GM18909 (cell line): Measurements from ENCODE around the gene RHBDD1.

Experiments
- ATAC-seq: cut with Tn5 transposase; IDR thresholded peaks from one replicate; pipeline ENCODE4 v1.9.1; 2021; ENCODE audit warnings: mild to moderate bottlenecking; ENCODE audit not compliant: unreplicated experiment, poor library complexity

The RHBDD1 gene

DNA sequence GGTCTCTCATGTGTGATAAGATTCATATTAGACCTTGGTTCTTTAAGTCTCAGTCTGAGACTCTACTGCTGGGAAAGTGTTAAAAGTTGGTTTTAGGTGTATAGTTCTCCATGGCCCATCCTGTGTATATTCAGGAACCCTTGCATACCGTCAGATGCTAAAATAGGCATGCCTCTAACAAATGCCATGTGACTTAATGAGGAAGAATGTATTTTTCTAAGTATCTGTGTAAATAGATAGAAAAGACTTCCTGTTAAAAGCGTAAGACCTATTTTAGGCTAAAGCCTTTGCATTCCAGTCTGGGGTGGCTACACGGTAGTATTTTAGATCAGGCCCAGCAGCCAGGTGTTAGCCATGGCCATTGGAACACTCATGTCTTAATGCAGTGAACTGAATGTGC, 73.3 kb downstream of the RHBDD1 start:
- no peak for ATAC-seq

DNA sequence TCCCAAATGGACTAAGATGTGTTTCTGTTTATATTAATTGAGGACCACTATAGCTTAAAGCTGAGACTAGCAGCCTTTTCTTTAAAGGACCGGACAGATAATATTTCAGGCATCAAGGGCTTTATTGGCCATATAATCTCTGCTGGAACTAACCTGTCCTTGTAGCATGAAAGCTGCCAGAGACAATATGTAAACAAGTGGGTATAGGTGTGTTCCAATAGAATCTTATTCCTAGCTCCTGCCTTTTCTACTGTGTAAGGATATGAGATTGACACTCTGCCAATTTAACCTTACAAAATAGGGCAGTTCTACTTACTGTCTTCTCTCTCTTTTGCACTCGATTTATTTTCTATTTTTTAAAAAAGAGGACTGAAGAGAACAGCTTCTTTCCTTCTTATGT, 74.0 kb downstream of the RHBDD1 start:
- no peak for ATAC-seq

DNA sequence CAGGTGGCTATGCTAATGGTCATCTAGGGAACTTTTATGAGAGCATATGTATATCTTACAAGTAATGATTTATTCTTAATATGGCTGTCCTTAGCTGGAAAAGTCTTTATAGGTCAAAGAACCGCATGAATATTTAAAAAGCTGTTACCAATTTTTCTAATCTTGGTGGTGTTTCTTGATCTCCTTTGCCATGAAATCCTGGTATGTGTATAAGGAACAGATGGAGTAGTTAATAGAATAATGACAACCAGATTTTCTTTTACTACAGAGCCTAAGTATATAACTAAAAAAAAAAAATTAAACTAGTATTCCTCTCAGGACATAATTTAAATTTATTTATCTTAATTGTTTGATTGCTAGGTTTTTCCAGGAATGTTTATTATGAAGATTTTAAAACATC, 74.5 kb downstream of the RHBDD1 start:
- ATAC-seq = no peak

DNA sequence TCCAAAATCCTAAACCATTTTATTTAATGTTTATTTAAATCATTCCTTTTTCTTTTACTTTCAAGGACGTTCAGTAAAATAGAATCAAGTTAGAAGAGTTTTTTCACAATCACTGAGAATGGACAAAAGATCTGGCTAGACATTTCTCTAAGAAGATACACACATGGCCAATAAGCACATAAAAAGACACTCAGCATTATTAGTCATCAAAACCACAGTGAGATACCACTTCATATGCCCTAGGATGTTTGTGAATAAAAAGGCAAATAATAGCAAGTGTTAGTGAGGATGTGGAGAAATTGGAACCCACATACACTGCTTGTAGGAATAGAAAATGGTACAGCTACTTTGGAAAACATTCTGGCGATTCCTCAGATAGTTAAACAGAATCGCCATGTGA, 76.1 kb downstream of the RHBDD1 start:
- ATAC-seq = no peak

DNA sequence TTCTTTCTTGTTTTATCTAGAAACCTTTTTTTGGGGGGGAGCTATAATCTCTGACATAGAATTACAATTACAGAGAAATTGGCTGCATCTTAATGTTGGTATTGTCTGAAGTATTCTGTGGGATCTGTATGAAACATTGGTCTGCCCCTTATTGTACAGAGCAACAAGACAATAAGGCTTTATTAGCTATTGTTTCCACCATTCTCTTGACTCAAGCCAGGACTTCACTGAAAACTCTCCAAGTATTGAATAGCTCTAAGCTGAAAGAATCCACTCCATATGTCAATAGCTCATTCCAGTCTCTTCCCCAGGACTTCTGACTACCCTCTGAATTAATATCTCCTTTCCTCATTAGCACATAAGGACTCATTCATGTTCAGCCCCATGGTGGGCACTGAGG, 77.8 kb downstream of the RHBDD1 start:
- no peak for ATAC-seq

DNA sequence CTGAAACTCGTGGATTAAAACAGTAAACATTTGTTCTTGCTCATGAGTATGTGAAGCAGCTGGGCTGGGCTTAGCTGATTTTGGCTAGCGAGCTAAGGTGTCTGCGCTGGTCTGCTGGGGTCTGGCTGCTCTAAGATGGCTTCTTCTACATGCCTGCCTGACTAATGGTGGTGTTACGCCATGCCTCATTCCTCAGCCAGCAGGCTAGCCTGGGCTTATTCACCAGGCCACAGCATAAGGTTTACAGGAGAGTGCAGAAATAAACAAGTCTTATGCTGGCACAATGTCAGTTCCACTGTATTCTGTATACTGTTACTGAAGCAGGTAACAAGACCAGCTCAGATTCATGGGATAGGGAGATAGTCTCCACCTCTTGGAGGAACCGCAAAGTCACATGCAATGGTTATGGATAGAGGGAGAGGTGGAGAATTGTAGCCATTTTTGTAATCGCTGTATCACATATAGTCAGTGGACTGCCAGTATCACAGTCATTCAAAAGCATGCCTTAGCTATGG, 80.0 kb downstream of the RHBDD1 start:
- no peak for ATAC-seq

DNA sequence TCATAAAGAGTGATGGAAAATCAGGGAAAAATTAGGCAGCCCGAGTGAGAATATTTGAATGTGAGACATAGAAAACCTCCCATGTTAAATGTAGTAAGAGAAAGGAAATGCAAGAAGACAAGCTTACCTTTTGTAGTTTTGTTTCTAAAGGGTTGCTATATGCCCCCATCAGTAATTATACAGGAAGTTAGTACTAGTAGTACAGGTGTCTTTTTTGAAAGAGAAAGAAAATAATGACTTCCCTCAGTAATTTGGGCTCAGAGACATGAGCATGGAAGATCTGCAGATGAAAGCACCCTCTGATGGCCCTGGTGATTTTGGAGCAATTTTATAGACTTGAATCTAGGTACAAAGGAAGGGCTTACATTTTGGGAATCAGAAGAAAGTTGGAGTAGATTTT, 80.8 kb downstream of the RHBDD1 start:
- peak; percentile 75 for ATAC-seq

DNA sequence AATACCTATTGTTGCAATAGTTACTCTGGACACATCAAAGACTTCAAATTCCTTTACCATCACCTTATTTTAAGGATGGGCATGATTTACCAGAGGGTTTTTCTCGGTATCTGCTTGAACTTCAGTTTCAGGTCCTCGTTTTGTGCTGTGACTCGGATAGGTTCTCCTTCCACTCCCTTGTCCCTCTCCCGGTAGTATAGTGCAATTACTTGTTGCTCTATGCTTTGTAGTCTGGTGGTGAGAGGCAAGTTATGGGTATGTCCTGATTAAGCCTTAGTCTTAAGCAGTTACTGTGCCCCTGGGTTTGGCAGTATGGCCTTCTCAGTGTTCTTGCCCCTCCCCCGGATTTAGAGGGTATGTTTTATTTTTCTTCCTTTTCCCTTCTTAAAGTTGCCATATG, 96.6 kb downstream of the RHBDD1 start:
- no peak for ATAC-seq

DNA sequence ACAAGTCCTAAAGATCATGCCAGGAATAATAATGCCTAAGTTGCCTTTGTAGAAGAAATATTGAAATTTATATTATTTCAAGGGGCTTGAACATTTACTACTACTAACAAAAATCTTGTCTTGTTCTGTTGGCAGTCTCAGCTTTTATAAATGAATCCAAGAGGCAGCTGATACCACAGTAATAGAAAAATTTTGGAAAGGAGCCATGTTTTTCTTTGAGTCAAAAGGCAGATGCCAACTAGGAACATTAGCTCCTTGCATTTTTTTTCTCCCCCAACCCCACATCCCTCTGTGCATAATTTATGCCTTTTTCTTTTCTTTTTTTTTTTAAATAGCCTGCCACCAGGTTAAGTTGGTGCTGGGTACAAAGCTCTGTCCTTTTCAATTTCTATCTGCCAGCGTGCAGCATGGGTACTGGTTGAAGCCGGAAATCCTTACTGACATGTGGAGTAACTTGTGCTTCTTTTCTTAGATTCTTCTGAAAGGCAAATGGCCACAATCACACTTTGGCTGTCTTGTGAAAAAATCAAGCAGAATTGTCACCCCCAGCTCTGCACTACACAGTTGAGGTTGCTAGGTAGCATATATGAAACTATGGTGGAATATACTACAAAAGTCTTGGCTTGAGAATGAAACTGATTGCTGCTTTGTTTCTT, 98.8 kb downstream of the RHBDD1 start:
- no peak for ATAC-seq

DNA sequence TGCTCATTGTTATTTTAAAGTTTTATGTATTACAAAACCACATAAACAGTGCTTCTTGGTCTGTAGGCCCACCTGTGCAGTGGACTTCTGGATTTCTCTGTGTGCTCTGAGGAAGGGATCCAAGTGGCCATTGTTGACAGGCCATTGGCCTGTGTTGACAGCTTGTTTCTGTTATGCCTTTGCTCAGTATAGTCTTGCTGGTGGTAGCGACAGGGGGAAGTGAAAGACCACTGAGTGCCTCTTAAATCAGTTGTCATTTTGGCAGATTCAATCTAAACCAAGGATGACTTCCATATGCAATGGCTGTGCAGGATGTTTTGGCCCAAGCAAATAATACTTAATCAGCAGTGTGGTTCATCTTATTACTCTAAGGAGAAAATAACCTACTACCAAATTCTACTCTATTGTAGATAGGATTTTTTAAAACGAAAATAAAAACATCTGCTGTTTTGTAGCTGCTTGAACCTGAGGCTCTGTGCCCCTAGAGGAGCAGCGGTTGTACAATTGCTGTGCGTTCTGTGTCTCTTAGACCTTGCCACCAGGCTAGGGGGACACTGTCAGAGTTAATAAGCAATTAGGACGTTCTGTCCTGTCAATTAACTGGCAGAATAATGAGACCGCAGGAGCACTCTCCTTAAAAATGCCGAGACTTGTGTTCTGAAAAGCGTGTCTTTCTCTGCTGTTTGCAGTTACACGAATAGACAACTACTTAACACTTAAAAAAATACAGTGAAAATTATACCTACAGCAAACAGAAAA, 108.2 kb downstream of the RHBDD1 start:
- ATAC-seq = peak; percentile 65

DNA sequence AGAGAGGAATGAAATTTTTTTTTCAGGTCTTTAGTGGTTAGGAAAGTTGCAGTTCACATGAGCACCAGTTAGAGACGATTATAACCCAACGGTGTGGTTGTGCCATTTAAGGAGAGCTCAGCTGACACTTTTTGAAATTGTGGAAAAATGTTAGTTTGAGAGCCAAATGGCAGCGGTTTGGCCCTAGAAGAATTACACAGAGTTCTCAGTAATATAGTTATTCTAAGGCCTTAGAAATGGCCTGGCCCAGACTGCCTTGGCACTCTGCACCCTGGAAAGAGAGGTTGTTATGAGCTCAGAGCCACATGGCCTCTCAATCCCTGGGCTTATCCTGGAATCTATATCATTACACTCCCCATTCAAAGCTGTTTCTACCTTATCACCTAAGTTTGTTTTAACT, 117.4 kb downstream of the RHBDD1 start:
- no peak for ATAC-seq

DNA sequence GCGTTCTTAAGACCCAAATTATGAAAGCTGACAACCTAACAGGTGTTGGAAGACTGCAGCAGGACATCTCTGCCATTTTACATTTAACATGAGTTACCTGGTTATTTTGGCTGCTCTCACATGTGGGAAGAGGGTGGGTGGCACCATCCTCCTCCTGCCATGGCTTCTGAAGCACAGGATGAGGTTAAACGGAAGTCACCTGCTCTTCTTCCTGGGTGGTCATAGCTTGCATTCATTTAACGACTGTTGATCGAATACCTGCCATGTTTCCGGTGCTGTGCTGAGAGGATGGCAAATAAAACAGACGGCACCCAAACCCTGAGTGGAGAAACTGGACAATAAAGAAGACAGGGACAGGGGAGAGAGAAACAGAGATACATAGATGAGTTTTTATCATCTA, 118.0 kb downstream of the RHBDD1 start:
- ATAC-seq = no peak

DNA sequence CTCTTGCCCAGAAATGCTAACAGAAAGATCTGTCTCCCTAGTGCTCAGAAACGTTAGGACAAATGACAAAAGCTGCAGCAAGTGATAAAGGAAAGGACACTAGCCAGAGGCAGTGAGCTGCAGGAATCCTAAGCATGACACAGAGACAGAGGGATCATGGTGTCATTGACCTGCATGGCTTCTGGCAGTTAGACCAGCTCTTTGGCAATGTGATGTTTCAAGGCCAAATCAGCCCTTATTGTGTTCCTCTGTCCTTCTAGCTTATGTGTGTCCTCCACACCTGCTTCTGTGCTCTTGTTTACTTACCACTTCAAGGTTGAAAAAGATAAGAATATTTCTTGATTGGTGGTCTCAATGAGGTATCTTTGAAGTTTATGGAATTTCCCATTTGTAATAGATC, 120.8 kb downstream of the RHBDD1 start:
- no peak for ATAC-seq

DNA sequence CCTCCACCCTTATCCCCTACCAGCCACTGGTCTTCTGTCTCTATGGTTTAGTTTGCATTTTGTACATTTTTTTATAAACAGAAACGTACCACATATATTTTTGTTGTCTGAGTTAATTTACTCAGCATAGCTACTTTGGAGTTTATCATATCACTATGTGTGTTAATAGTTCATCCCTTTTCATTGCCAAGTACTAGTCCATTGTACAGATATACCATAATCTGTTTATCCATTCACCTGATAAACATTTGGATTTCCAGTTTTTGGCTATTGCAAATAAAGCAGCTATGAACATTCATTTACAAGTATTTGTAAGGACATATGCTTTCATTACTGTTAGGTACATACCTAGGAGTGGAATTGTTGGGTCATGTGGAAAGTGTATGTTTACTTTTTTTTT, 123.6 kb downstream of the RHBDD1 start:
- no peak for ATAC-seq

DNA sequence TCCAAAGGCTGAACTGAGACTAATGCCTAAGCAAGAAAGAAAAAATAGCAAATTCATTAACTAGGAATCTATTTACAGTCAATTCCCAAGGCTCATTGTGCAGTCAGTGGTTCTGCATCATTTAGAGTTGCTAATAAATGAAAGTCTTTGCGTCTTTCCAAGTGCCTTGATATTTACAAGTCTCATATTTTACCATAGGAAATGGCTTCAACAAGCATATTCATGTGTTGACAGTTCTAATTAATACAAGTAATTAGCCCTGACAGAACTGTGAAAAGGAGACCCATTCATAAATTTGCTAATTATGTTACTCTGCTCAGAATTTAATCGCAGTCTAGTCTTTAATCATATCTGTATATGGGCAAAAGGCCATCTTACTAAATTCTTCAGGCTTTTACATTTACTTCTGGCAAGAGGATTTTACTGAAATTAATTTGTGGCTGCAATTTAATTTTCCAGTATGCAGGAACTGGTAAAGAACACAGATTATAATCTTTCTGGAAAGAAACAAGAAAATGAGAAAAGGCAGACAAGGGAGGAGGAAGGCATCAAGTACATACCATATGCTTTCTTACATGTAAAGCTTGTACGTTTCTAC, 126.4 kb downstream of the RHBDD1 start:
- ATAC-seq = no peak

DNA sequence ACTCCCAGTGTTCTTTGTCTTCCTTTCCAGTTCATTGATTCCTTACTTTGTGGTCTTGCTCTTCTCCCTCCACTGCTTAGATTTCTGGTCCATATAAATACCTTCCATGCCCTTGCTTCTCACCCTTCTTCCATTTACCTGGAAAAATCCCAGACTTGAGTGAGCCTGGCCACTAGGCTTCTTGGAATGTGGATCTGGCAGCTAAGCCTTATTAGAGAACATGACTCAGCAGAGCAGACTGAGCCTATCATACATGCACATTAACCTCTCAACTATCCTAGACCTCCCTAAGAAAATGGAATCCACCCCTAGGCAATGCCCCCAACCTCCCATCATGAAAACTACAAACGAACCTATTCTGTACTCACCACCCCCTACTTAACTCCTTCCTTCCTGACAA, 127.7 kb downstream of the RHBDD1 start:
- ATAC-seq = no peak

DNA sequence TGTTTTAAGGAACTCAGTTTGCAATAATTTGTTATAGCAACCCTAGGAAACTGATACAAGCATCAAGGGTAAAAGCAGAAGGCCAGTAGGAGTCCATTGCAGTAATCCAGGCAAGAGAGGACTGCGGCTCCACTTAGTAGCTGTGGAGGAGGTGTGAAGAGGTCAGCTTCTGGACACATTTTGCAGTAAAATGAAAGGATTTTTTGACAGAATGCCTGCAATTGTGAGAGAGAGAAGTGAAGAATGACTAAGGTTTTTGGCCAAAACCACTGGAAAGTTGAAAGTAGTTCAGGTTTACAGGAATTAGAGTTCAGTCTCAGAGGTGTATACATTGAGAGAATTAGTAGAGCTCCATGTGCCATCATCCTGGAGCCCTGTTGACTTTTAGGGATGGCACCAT, 129.5 kb downstream of the RHBDD1 start:
- ATAC-seq = no peak

DNA sequence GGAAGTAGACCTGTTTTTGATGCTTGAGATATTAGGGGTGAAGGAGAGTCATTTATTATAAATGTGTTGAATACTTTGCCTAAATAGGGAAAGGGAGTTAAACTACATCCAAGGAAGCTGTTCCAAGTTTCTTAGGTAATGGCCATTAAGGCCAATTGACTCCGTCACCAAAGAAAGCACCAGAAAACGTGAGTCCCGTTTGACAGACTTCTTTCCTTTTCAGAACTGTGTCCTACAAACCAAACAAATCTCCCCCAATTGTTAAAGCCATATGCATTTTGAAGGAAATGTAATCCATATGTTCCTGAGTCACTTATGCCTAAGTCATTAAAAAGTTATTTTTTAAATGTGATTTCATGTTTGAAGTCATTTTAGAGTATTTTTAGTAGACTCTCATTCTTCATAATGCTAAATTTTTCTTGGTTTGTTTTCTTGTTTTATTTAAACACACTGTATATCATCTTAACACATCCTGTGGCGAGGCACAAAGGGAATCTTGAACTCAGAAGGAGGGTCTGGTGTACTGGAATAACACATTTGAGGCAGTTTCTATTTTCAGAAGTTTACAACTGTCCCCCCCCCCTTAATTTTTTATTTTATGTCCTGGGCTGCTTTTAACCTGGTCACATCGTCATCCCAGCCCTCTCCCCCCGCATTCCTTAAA, 133.7 kb downstream of the RHBDD1 start:
- no peak for ATAC-seq

DNA sequence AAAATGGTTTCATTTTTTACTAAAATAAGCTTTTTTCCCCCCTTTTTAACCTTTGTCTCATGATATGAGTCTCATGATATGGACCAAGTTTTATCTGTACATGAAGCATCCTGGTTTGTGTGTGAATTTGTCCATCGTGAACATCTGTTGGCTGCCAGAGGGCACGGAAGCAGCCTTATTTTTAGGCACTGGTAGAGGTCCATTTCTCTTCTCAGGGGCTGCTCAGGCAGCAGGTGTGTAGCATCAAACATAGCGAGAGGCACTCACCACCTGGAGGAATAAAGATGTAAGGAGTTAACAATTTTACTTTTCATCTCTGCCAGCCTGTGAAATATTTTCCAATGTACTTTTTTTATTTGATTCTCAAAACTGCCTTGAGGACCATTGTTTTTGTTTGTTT, 134.5 kb downstream of the RHBDD1 start:
- peak; percentile 65 for ATAC-seq

DNA sequence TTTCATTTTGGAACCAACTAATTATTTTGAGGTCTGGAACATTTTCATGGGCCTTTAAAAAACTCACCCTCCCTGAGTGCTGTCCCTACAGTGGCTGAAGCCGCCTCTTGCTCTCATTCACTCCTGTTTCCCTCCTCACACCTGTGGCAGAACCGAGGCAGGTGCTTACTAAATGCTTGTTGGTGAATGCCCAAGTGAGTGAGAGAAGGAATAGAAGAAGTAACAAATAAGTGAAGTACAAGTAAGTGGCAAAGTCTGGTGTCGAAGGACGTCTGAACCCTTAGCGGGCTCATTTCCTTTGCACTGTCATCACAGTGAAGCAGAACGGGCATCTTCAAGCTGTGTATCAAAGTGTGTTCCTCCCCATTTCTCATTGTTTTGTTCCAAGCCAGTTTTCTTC, 135.2 kb downstream of the RHBDD1 start:
- no peak for ATAC-seq

DNA sequence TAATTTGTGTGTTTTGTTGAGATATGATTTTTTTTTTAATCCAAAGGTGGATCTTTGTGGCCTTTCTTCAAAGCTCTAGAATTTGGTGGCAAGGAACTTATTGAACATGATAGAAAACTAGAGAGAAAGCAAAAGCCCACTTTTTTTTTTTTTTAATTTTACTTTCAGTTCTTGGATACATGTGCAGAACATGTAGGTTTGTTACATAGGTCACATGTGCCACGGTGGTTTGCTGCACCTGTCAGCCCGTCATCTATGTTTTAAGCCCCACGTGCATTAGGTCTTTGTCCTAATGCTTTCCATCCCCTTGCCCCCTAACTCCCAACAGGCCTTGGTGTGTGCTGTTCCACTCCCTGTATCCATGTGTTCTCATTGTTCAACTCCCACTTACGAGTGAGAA, 135.9 kb downstream of the RHBDD1 start:
- ATAC-seq = no peak
